SHP77 (cell line): ENCODE data around the gene MAPK9.

ENCODE experiments used
- DNase-seq, 2 experiments: peaks; one replicate each; lab custom pipeline; 2025; lab: John Stamatoyannopoulos, UW

MAPK9 gene

GRCh38 chr5:180205916-180206315 is 86.0 kb downstream of the MAPK9 start:
- no peak for DNase-seq

DNA sequence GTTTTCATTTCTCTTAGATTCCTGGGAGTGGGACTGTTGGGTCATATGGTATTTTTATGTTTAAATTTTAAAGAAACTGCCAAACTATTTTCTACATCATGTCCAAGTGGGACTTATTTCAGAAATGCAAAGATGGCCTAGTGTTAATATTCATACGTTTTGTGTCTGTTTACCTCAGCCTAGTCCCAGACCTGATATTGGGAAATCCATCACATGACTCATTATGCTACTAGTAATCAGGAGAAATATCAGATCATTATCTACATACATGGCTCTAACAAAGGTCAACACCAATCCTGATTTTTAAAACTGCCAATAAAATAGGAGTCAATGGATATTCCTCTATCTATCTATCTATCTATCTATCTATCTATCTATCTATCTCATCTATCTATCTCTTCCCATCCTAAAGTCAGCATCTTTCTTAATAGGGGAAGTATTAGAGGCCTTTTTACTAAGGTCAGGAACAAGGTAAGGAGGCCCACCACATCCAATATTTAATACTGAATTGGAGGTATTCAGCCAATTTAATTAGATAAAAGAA is 87.5 kb downstream of the MAPK9 start:
- DNase-seq = no peak

- no peak for DNase-seq
Observed at GRCh38 chr5:180202939-180203573, 88.8 kb downstream of the MAPK9 start.

DNA sequence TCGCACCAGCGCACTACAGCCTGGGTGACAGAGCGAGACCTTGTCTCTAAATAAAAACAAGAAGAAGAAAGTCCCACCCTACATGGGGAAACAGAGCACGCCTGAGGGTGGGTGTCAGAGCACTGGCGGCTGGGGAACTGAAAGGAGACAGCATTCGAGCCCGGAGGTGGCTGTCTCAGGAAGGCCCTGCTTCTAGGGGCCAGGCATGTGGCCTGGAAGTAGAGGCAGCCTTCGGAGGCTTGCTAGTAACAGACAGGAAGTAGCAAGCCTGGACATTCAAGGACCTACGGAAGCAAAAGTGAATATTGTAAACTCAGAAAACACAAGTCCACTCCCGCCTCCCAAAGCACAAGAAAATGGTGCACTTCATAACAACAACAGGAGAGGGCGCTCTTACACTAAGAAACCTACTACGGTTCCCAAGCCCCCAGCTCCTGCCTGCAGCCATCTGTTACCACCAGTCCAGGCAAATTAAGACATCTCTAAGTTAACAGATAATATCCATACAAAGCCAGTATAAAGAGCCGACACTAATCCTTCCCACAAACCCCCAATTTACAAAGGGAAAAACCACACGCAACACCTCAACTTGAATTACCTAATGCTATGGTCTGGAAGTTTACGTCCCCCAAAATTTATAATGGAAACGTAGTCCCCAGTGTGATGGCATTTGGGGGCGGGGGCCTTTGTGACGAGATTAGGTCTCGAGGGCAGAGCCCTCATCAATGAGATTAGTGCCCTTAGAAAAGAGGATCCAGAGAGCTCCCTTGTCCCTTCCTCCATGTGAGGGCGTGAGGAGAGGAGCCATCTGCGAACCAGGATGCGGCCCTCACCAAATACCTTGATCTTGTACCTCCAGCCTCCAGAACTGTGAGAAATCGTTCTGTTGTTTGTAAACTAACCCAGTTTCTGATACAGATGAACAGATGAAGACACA is 90.6 kb downstream of the MAPK9 start:
- DNase-seq = peak; percentile 19 to 20

DNA sequence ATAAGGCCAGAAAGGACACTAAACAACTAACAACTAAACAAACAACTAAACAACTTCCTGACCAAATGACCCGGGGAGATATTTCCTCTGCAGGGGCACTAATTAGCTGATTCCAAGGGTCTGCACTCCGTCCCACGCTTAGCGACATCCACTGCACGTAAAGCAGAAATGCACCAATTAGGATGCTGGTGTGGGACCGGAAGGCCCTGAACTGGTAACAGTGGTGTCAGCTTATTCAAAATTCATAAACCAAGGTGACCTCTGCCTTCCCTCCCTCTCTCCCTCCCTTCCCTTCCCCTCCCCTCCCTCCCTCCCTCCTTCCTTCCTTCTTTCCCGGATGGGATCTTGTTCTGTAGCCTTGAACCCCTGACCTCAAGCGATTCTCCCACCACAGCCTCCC is 92.5 kb downstream of the MAPK9 start:
- no peak for DNase-seq

- no peak for DNase-seq
Observed at GRCh38 chr5:180198208-180198607, 93.7 kb downstream of the MAPK9 start.

- DNase-seq = no peak
Observed at GRCh38 chr5:180197016-180197702, 94.7 kb downstream of the MAPK9 start.

GRCh38 chr5:180194410-180195345 is 97.2 kb downstream of the MAPK9 start:
- peak in 1 of 2 experiments; percentile 11 for DNase-seq

DNA sequence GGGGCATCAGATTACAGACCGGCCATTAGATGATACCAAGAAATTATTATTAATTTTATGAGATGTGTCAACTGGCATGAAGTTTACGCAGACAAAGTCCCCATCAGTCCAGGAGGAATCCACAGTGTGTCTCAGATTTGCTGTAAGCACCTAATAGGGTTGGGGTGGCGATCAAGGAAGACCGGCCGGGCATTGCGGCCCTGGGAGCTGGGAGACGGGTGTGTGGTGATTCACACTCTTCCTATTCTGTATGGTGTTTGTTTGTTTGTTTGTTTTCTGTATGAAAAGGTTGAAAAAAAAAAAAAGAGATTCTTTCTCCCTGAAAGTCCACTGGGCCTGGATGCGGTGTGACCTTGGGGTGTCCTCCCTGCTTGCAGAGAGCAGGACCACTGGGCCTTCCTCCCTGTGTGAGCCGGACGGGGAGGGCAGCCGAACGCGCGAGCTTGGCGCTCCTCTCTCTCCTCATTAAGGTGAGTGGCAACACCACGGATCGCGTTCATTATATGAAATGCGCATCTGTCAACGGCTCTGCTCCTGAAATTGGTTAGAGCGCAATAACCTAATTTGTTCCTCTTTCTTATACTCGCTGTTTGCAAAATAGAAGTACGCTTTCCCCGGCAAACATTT is 98.0 kb downstream of the MAPK9 start:
- no peak for DNase-seq

DNA sequence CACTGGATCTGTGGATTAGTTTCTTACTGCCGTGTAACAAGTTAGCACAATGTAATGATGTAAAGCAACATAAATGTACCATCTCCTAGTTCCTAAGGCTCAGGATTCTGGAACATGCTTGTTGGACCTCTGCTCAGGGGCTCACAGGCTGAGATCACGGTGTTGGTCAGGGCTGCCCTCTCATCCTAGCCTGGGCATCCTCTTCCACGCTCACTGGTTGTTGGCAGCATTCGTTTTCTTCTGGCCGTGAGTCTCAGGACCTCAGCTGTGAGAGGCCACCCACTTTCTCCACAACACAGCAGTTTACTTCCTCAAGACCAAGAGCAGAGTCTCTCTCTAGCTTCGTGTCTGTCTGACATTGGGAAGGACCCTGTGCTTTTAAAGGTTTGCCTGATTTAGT is 100.2 kb downstream of the MAPK9 start:
- DNase-seq = no peak

GRCh38 chr5:180187767-180188166 is 104.1 kb downstream of the MAPK9 start:
- DNase-seq = no peak
